Measurements from ENCODE around the gene RASL10B.
A peak's percentile ranks its signal among the peaks of the same experiment; 100 is the strongest.

RASL10B gene

GRCh38 chr17:35717475-35717874, 14.0 kb upstream of the RASL10B start:
- H3K4me1 ChIP-seq (ENCODE audit: control insufficient read depth in 1 of 2, insufficient read depth in 2 of 2, low read length in 2 of 2), result peaks cover 0 to 9% of the 10 kb centered on the region in 2 donors
- H3K27ac ChIP-seq (ENCODE audit: low read length), result peak overlapping the region; percentile 18
- H3K4me3 ChIP-seq (ENCODE audit: low read depth in 1 of 2, low read length in 2 of 2), result no peak overlapping the region
- H3K36me3 ChIP-seq (ENCODE audit: control insufficient read depth in 1 of 2, insufficient read depth in 2 of 2, low read length in 2 of 2), result peaks cover 14 to 43% of the 10 kb centered on the region in 2 donors
- H3K9me3 ChIP-seq (ENCODE audit: control insufficient read depth in 1 of 2, low read length in 2 of 2), result no peaks in the 10 kb centered on the region
- H3K27me3 ChIP-seq (ENCODE audit: low read depth, low read length), result no peaks in the 10 kb centered on the region

- Histone ChIP-seq H3K4me1 (ENCODE audit: control insufficient read depth in 1 of 2, insufficient read depth in 2 of 2, low read length in 2 of 2) (peaks cover 0 to 14% of the 10 kb centered on the region in 2 donors), H3K36me3 (ENCODE audit: control insufficient read depth in 1 of 2, insufficient read depth in 2 of 2, low read length in 2 of 2) (peaks cover 36 to 42% of the 10 kb centered on the region in 2 donors), H3K9me3 (ENCODE audit: control insufficient read depth in 1 of 2, low read length in 2 of 2) (no peaks in the 10 kb centered on the region), H3K27me3 (ENCODE audit: low read depth, low read length) (no peaks in the 10 kb centered on the region), H3K4me3 (ENCODE audit: low read depth in 1 of 2, low read length in 2 of 2) (no peak overlapping the region), H3K27ac (ENCODE audit: low read length) (no peak overlapping the region)
Measured at GRCh38 chr17:35723735-35724134, 7.7 kb upstream of the RASL10B start.

GRCh38 chr17:35725058-35725457, 6.4 kb upstream of the RASL10B start:
- H3K9me3 ChIP-seq (ENCODE audit: control insufficient read depth in 1 of 2, low read length in 2 of 2), result no peaks in the 10 kb centered on the region

GRCh38 chr17:35725802-35726126, 5.7 kb upstream of the RASL10B start:
- peaks cover 36 to 37% of the 10 kb centered on the region in 2 donors for H3K36me3 ChIP-seq (ENCODE audit: control insufficient read depth in 1 of 2, insufficient read depth in 2 of 2, low read length in 2 of 2)
- H3K4me1 ChIP-seq (ENCODE audit: control insufficient read depth in 1 of 2, insufficient read depth in 2 of 2, low read length in 2 of 2), result peaks cover 0 to 18% of the 10 kb centered on the region in 2 donors
- H3K27me3 ChIP-seq (ENCODE audit: low read depth, low read length), result no peaks in the 10 kb centered on the region
- H3K27ac ChIP-seq (ENCODE audit: low read length), result no peak overlapping the region
- H3K4me3 ChIP-seq (ENCODE audit: low read depth in 1 of 2, low read length in 2 of 2), result no peak overlapping the region
- H3K9me3 ChIP-seq (ENCODE audit: control insufficient read depth in 1 of 2, low read length in 2 of 2), result no peaks in the 10 kb centered on the region

More at GRCh38 chr17:35725058-35725457, 6.4 kb upstream of the RASL10B start:
- H3K27ac ChIP-seq (ENCODE audit: low read length), result no peak overlapping the region
- peaks cover 0 to 14% of the 10 kb centered on the region in 2 donors for H3K4me1 ChIP-seq (ENCODE audit: control insufficient read depth in 1 of 2, insufficient read depth in 2 of 2, low read length in 2 of 2)
- H3K4me3 ChIP-seq (ENCODE audit: low read depth in 1 of 2, low read length in 2 of 2), result no peak overlapping the region
- no peaks in the 10 kb centered on the region for H3K27me3 ChIP-seq (ENCODE audit: low read depth, low read length)
- H3K36me3 ChIP-seq (ENCODE audit: control insufficient read depth in 1 of 2, insufficient read depth in 2 of 2, low read length in 2 of 2), result peaks cover 36 to 38% of the 10 kb centered on the region in 2 donors

GRCh38 chr17:35726127-35726952, 5.1 kb upstream of the RASL10B start:
- peaks cover 36 to 37% of the 10 kb centered on the region in 2 donors for H3K36me3 ChIP-seq (ENCODE audit: control insufficient read depth in 1 of 2, insufficient read depth in 2 of 2, low read length in 2 of 2)
- H3K27me3 ChIP-seq (ENCODE audit: low read depth, low read length), result no peaks in the 10 kb centered on the region
- no peaks in the 10 kb centered on the region for H3K9me3 ChIP-seq (ENCODE audit: control insufficient read depth in 1 of 2, low read length in 2 of 2)
- H3K27ac ChIP-seq (ENCODE audit: low read length), result peak overlapping the region; percentile 15
- H3K4me3 ChIP-seq (ENCODE audit: low read depth in 1 of 2, low read length in 2 of 2), result no peak overlapping the region
- H3K4me1 ChIP-seq (ENCODE audit: control insufficient read depth in 1 of 2, insufficient read depth in 2 of 2, low read length in 2 of 2), result peaks cover 0 to 24% of the 10 kb centered on the region in 2 donors

GRCh38 chr17:35726953-35727460, 4.4 kb upstream of the RASL10B start:
- Histone ChIP-seq H3K9me3 (ENCODE audit: control insufficient read depth in 1 of 2, low read length in 2 of 2) (no peaks in the 10 kb centered on the region), H3K36me3 (ENCODE audit: control insufficient read depth in 1 of 2, insufficient read depth in 2 of 2, low read length in 2 of 2) (peaks cover 30 to 36% of the 10 kb centered on the region in 2 donors), H3K4me1 (ENCODE audit: control insufficient read depth in 1 of 2, insufficient read depth in 2 of 2, low read length in 2 of 2) (peaks cover 0 to 25% of the 10 kb centered on the region in 2 donors), H3K27ac (ENCODE audit: low read length) (peak overlapping the region; percentile 15), H3K27me3 (ENCODE audit: low read depth, low read length) (no peaks in the 10 kb centered on the region), H3K4me3 (ENCODE audit: low read depth in 1 of 2, low read length in 2 of 2) (no peak overlapping the region)

GRCh38 chr17:35727635-35728034, 3.8 kb upstream of the RASL10B start:
- Histone ChIP-seq H3K36me3 (ENCODE audit: control insufficient read depth in 1 of 2, insufficient read depth in 2 of 2, low read length in 2 of 2) (peaks cover 30 to 36% of the 10 kb centered on the region in 2 donors), H3K27ac (ENCODE audit: low read length) (no peak overlapping the region), H3K9me3 (ENCODE audit: control insufficient read depth in 1 of 2, low read length in 2 of 2) (no peaks in the 10 kb centered on the region), H3K4me1 (ENCODE audit: control insufficient read depth in 1 of 2, insufficient read depth in 2 of 2, low read length in 2 of 2) (peaks cover 0 to 25% of the 10 kb centered on the region in 2 donors), H3K27me3 (ENCODE audit: low read depth, low read length) (no peaks in the 10 kb centered on the region), H3K4me3 (ENCODE audit: low read depth in 1 of 2, low read length in 2 of 2) (no peak overlapping the region)

GRCh38 chr17:35728551-35728950, 2.9 kb upstream of the RASL10B start:
- H3K27me3 ChIP-seq (ENCODE audit: low read depth, low read length), result no peaks in the 10 kb centered on the region
- peaks cover 24 to 29% of the 10 kb centered on the region in 2 donors for H3K36me3 ChIP-seq (ENCODE audit: control insufficient read depth in 1 of 2, insufficient read depth in 2 of 2, low read length in 2 of 2)
- no peak overlapping the region for H3K27ac ChIP-seq (ENCODE audit: low read length)
- H3K4me1 ChIP-seq (ENCODE audit: control insufficient read depth in 1 of 2, insufficient read depth in 2 of 2, low read length in 2 of 2), result peaks cover 0 to 25% of the 10 kb centered on the region in 2 donors
- no peak overlapping the region for H3K4me3 ChIP-seq (ENCODE audit: low read depth in 1 of 2, low read length in 2 of 2)
- no peaks in the 10 kb centered on the region for H3K9me3 ChIP-seq (ENCODE audit: control insufficient read depth in 1 of 2, low read length in 2 of 2)

GRCh38 chr17:35729405-35729833, 2.0 kb upstream of the RASL10B start:
- H3K4me1 ChIP-seq (ENCODE audit: control insufficient read depth in 1 of 2, insufficient read depth in 2 of 2, low read length in 2 of 2), result peaks cover 0 to 25% of the 10 kb centered on the region in 2 donors
- H3K4me3 ChIP-seq (ENCODE audit: low read depth in 1 of 2, low read length in 2 of 2), result no peak overlapping the region
- no peak overlapping the region for H3K27ac ChIP-seq (ENCODE audit: low read length)
- no peaks in the 10 kb centered on the region for H3K27me3 ChIP-seq (ENCODE audit: low read depth, low read length)
- H3K9me3 ChIP-seq (ENCODE audit: control insufficient read depth in 1 of 2, low read length in 2 of 2), result no peaks in the 10 kb centered on the region
- peaks cover 16 to 21% of the 10 kb centered on the region in 2 donors for H3K36me3 ChIP-seq (ENCODE audit: control insufficient read depth in 1 of 2, insufficient read depth in 2 of 2, low read length in 2 of 2)

- Histone ChIP-seq H3K4me3 (ENCODE audit: low read depth in 1 of 2, low read length in 2 of 2) (peak overlapping the region in 1 of 2 donors; percentile 61), H3K36me3 (ENCODE audit: control insufficient read depth in 1 of 2, insufficient read depth in 2 of 2, low read length in 2 of 2) (peaks cover 6 to 10% of the 10 kb centered on the region in 2 donors), H3K27ac (ENCODE audit: low read length) (no peak overlapping the region), H3K4me1 (ENCODE audit: control insufficient read depth in 1 of 2, insufficient read depth in 2 of 2, low read length in 2 of 2) (peaks cover 0 to 25% of the 10 kb centered on the region in 2 donors), H3K9me3 (ENCODE audit: control insufficient read depth in 1 of 2, low read length in 2 of 2) (no peaks in the 10 kb centered on the region), H3K27me3 (ENCODE audit: low read depth, low read length) (no peaks in the 10 kb centered on the region)
Measured at GRCh38 chr17:35730400-35731005, 936 bp upstream of the RASL10B start.
